ENCODE results near the gene TMEM80. TPM values are rescaled to one million over a fixed set of nuclear protein-coding genes. Genes with fewer than 3 reads are reported as not detected.

TMEM80 gene
- total RNA-seq (24.1 and 26.6 TPM in 2 replicates), polyA plus RNA-seq (17.9 and 21.2 TPM in 2 replicates), polyA minus RNA-seq (10.6 and 10.8 TPM in 2 replicates), Bru-seq, nascent RNA (percentile 68 among the genes with signal in this experiment), BruChase-seq, experiment 1, labeled RNA remaining after a 6-hour chase (percentile 73 among the genes with signal in this experiment), BruChase-seq, experiment 2, labeled RNA remaining after a 2-hour chase (percentile 68 among the genes with signal in this experiment)
- 13.2 and 15.4 TPM in 2 replicates for polyA plus RNA-seq (2011; cell fraction: cytosol; rRNA removed)
- 29.6 and 31.8 TPM in 2 replicates for polyA plus RNA-seq (2011; cell fraction: nucleus; rRNA removed)
- polyA plus RNA-seq (2012), result 20.6 and 23.9 TPM in 2 replicates
- 4.8 TPM for polyA minus RNA-seq (2011; cell fraction: cytosol; rRNA and poly(A)+ RNA removed)
- 9.1 and 11.3 TPM in 2 replicates for polyA minus RNA-seq (2011; cell fraction: nucleus; rRNA and poly(A)+ RNA removed)
- long read RNA-seq, partial matches to known transcripts, result 42 of 76 reads
- long read RNA-seq, other reads (novel, unspliced or antisense), result 34 of 76 reads

DNA sequence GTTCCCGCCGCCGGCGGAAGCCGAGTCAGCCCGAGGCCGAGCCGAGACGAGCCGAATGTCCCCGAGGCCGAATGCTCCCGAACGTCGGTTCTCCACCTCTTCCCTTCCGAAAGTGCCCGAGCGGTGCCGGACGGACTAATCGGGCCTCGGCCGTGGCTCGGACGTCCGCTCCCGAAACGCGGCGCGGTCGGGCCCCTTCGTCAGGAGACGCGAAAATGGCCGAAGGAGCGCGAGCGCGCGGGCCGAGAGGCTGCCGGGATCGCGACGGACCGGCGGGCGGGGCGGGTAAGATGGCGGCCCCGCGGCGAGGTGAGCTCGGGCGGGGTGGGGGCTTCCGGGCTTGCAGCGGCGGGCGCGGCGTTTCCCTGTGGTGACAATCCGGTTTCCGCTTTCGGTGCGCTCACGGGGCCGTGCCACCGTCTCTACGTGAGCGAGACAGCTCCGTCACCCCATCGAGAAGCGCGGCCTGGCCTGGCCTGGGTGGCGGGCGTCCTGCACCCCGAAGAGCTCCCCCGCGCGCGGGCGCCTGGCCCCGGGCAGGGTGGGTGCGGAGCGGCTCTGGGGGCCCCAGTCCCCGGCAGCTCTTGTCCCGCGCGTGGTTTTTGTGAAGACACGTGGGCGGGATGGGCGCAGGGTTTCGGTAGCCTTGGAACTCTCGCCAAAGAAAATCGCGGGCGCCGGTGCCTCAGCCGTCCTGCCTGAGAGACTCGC lies at the start of gene TMEM80:
TSS of gene TMEM80 (plus strand) at position 279 of the 711 bp plus-strand sequence. CDS start at position 291, 12 bp downstream.
- H3K27ac ChIP-seq (ENCODE audit: insufficient read depth, low read depth, low read length), result peak within 1 kb of the TSS; percentile 94
- no peaks in the 10 kb centered on the region for H3K36me3 ChIP-seq (ENCODE audit: control insufficient read depth in 2 of 2, extremely low read depth in 1 of 2, insufficient read depth in 2 of 2, low read length in 2 of 2)
- FAIRE-seq (no peak), DNase-seq (ENCODE audit: low read depth, low spot score) (peak; percentile 97)
- dilution Hi-C loops (cut with MboI; ENCODE audit: extremely low pct_ligation_motif_present, low sequenced_read_pairs) (no loop called here), intact Hi-C loops (cut with micrococcal nuclease) (loop anchor here (1.0 to 5.0 kb wide), 2 partner anchors 29 to 158 kb away; partner anchors contain the start of genes HRAS and LRRC56)
- H3K4me2 ChIP-seq (ENCODE audit: insufficient read depth, low read length), result peak within 1 kb of the TSS; percentile 51
- H3K79me2 ChIP-seq (ENCODE audit: control insufficient read depth, insufficient read depth, low read length), result peaks cover 58% of the 10 kb centered on the region
- H3K9me3 ChIP-seq (replicated peaks; ENCODE audit: control insufficient read depth, insufficient read depth, low read length), result no peaks in the 10 kb centered on the region
- no peaks in the 10 kb centered on the region for H3K27me3 ChIP-seq (ENCODE audit: control insufficient read depth in 2 of 2, insufficient read depth in 2 of 2, low read length in 2 of 2)
- peak within 1 kb of the TSS; percentile 90 for H2AFZ ChIP-seq (ENCODE audit: low read depth, low read length)
- H3K9ac ChIP-seq (replicated peaks; ENCODE audit: extremely low read depth, insufficient read depth, low read length), result peak within 1 kb of the TSS; percentile 99
- peak; percentile 94 for TF ChIP-seq POLR2AphosphoS5 (IDR thresholded peaks at IDR 0.05; ENCODE audit: insufficient read depth, low read depth, low read length)
- TF ChIP-seq POLR2A (IDR thresholded peaks at IDR 0.05; ENCODE audit: low read depth, low read length), result peak; percentile 91
- TF ChIP-seq GATA2 (IDR thresholded peaks at IDR 0.05; ENCODE audit: insufficient read depth, insufficient read length, low read depth, low read length), result no peak
- peak within 1 kb of the TSS; percentile 82 to 93 (median 84) for H3K4me3 ChIP-seq (replicated peaks in 1 of 3; ENCODE audit: insufficient read depth in 1 of 3, low read depth in 1 of 3, low read length in 3 of 3)
- BruUV-seq (replicated peaks), result TSS peak; percentile 58
- no peaks in the 10 kb centered on the region for H4K20me1 ChIP-seq (replicated peaks; ENCODE audit: control insufficient read depth, extremely low read depth, insufficient read depth, low read length)
- no peaks in the 10 kb centered on the region for H3K9me1 ChIP-seq (replicated peaks; ENCODE audit: control insufficient read depth, extremely low read depth, insufficient read depth, low read length)
- POLR2A ChIA-PET, result no interaction called here
- H3K4me1 ChIP-seq (ENCODE audit: control insufficient read depth, extremely low read depth, insufficient read depth, low read length), result peaks cover 23% of the 10 kb centered on the region
- CTCF ChIA-PET, result interaction anchor here (0.9 to 4.2 kb wide), 12 partner anchors 9 to 55 kb away, joined by 3 to 36 read pairs (median 6); partner anchors contain the start of gene TALDO1

DNA sequence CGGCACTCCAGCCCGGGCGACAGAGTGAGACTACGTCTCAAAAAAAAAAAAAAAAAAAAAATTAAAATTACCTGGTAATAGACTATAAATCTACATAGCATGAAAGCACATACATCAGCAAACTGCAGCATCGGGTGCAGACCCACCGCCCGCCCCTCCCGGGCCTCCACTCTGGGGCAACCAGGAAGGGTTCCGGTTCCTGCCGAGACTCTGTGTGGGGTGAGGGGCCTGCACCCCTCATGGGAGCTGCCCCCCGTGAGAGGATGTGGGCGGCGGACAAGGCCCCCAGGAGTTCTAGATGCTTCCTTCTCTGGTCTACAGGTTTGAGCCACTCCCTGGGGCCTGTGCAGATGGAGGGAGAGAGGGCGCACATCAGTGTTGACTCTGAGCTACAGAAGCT lies 49.4 kb upstream of the TMEM80 start:
- Histone ChIP-seq H2AFZ (ENCODE audit: low read depth, low read length) (no peak overlapping the region), H3K79me2 (ENCODE audit: control insufficient read depth, insufficient read depth, low read length) (no peaks in the 10 kb centered on the region), H3K9ac (replicated peaks; ENCODE audit: extremely low read depth, insufficient read depth, low read length) (no peak overlapping the region), H3K27ac (ENCODE audit: insufficient read depth, low read depth, low read length) (no peak overlapping the region), H3K4me2 (ENCODE audit: insufficient read depth, low read length) (no peak overlapping the region), H3K4me3 (replicated peaks in 1 of 3; ENCODE audit: insufficient read depth in 1 of 3, low read depth in 1 of 3, low read length in 3 of 3) (no peak overlapping the region), H3K9me1 (replicated peaks; ENCODE audit: control insufficient read depth, extremely low read depth, insufficient read depth, low read length) (no peaks in the 10 kb centered on the region), H3K27me3 (ENCODE audit: control insufficient read depth in 2 of 2, insufficient read depth in 2 of 2, low read length in 2 of 2) (no peaks in the 10 kb centered on the region), H3K36me3 (ENCODE audit: control insufficient read depth in 2 of 2, extremely low read depth in 1 of 2, insufficient read depth in 2 of 2, low read length in 2 of 2) (peaks cover 0 to 16% of the 10 kb centered on the region in 2 experiments), H3K9me3 (replicated peaks; ENCODE audit: control insufficient read depth, insufficient read depth, low read length) (no peaks in the 10 kb centered on the region), H4K20me1 (replicated peaks; ENCODE audit: control insufficient read depth, extremely low read depth, insufficient read depth, low read length) (no peaks in the 10 kb centered on the region), H3K4me1 (ENCODE audit: control insufficient read depth, extremely low read depth, insufficient read depth, low read length) (no peaks in the 10 kb centered on the region)
- no peak for DNase-seq (ENCODE audit: low read depth, low spot score)
- dilution Hi-C loops (cut with MboI; ENCODE audit: extremely low pct_ligation_motif_present, low sequenced_read_pairs) (no loop called here), intact Hi-C loops (cut with micrococcal nuclease) (no loop called here)
- no peak for FAIRE-seq
- TF ChIP-seq, protein P1, sequence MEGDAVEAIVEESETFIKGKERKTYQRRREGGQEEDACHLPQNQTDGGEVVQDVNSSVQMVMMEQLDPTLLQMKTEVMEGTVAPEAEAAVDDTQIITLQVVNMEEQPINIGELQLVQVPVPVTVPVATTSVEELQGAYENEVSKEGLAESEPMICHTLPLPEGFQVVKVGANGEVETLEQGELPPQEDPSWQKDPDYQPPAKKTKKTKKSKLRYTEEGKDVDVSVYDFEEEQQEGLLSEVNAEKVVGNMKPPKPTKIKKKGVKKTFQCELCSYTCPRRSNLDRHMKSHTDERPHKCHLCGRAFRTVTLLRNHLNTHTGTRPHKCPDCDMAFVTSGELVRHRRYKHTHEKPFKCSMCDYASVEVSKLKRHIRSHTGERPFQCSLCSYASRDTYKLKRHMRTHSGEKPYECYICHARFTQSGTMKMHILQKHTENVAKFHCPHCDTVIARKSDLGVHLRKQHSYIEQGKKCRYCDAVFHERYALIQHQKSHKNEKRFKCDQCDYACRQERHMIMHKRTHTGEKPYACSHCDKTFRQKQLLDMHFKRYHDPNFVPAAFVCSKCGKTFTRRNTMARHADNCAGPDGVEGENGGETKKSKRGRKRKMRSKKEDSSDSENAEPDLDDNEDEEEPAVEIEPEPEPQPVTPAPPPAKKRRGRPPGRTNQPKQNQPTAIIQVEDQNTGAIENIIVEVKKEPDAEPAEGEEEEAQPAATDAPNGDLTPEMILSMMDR (IDR thresholded peaks at IDR 0.05; ENCODE audit: extremely low read depth in 1 of 2, insufficient read depth in 1 of 2, low read depth in 1 of 2, low read length in 2 of 2), result no peak
- TF ChIP-seq JUN (IDR thresholded peaks at IDR 0.05; ENCODE audit: borderline replicate concordance, insufficient read depth, insufficient read length, low read depth) (no peak), FOS (IDR thresholded peaks at IDR 0.05; ENCODE audit: borderline replicate concordance, insufficient read depth, low read length) (no peak), EZH2 (IDR thresholded peaks at IDR 0.05; ENCODE audit: borderline replicate concordance, low read depth, low read length, severe bottlenecking) (no peak), POLR2AphosphoS5 (IDR thresholded peaks at IDR 0.05; ENCODE audit: insufficient read depth, low read depth, low read length) (no peak), GATA2 (IDR thresholded peaks at IDR 0.05; ENCODE audit: insufficient read depth, insufficient read length, low read depth, low read length) (no peak), MYC (IDR thresholded peaks at IDR 0.05; ENCODE audit: low read depth, low read length) (no peak)
- TF ChIP-seq, protein P2, sequence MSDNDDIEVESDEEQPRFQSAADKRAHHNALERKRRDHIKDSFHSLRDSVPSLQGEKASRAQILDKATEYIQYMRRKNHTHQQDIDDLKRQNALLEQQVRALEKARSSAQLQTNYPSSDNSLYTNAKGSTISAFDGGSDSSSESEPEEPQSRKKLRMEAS (IDR thresholded peaks at IDR 0.05; ENCODE audit: insufficient read depth, insufficient read length), result no peak
- POLR2A ChIA-PET, result no interaction called here
- CTCF ChIA-PET, result interaction anchor here (1.1 to 1.6 kb wide), 2 partner anchors 11 to 27 kb away, joined by 3 read pairs; no protein-coding TSS in a partner anchor
- BruUV-seq (replicated peaks), result no TSS peak

All from endothelial cell of umbilical vein (primary cell).